Prostate gland (tissue), 2 donors: ENCODE results near the gene TFR2.

Experiments
- POLR2A ChIP-seq: fragments of 450-650 bp; IDR thresholded peaks from one replicate; pipeline ENCODE4 v1.6.1; 2016; ENCODE audit warnings: antibody characterized with exemption, mild to moderate bottlenecking
- POLR2AphosphoS5 ChIP-seq: sonication (generic); formaldehyde crosslinking; IDR thresholded peaks from one replicate; pipeline ENCODE4 v1.6.1; 2017; ENCODE audit warnings: antibody characterized with exemption
- TF ChIP-seq, protein P1 (sequence below), 4 experiments: fragments of 200-600 bp in 2 of 4; fragments of 450-650 bp in 2 of 4; sonication (generic) in 2 of 4; IDR thresholded peaks; 1 replicate in 3 of 4; 2 replicates in 1 of 4; pipeline ENCODE4 v1.5.1; 2016 to 2019; ENCODE audit warnings: antibody characterized with exemption in 4 of 4, mild to moderate bottlenecking in 2 of 4, moderate library complexity in 2 of 4

DNA sequence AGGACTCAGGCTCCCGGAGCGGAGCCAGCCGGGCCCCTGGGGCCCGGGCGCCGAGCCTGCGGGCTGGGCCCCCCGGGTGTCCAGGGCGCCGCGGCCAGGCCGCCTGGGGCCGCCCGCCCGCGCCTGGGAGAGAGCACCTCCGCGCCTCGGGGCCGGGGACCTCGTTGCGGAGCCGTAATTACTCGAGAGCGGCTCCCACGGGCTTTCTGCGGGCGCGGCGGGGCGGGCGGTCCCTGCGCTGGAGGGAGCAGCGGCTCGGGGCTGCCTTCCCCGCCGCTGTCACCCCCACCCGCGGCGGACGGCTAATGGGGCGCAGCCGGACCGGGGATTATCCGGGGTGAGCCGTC lies 33.7 kb upstream of the TFR2 start:
- no peak for TF ChIP-seq POLR2AphosphoS5
- TF ChIP-seq POLR2A, result no peak
- TF ChIP-seq, protein P1, sequence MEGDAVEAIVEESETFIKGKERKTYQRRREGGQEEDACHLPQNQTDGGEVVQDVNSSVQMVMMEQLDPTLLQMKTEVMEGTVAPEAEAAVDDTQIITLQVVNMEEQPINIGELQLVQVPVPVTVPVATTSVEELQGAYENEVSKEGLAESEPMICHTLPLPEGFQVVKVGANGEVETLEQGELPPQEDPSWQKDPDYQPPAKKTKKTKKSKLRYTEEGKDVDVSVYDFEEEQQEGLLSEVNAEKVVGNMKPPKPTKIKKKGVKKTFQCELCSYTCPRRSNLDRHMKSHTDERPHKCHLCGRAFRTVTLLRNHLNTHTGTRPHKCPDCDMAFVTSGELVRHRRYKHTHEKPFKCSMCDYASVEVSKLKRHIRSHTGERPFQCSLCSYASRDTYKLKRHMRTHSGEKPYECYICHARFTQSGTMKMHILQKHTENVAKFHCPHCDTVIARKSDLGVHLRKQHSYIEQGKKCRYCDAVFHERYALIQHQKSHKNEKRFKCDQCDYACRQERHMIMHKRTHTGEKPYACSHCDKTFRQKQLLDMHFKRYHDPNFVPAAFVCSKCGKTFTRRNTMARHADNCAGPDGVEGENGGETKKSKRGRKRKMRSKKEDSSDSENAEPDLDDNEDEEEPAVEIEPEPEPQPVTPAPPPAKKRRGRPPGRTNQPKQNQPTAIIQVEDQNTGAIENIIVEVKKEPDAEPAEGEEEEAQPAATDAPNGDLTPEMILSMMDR (IDR thresholded peaks at IDR 0.05), result no peak
